ENCODE results near the gene SESN1. TPM values are rescaled to one million over a fixed set of nuclear protein-coding genes. Genes with fewer than 3 reads are reported as not detected.

SESN1 gene
- total RNA-seq, 3 donors from 2014 or later, result 3.9 to 7.0 (median 5.2) TPM

GRCh38 chr6:108974201-108974600, 120.4 kb downstream of the SESN1 start:
- Mint-ChIP-seq H3K4me3 (no peak overlapping the region), H3K27me3 (ENCODE audit: low read depth) (no peaks in the 10 kb centered on the region), H3K36me3 (ENCODE audit: insufficient read depth) (peaks cover 6% of the 10 kb centered on the region), H3K4me1 (ENCODE audit: low read depth) (peaks cover 4% of the 10 kb centered on the region), H3K9me3 (peaks cover 22% of the 10 kb centered on the region)
- no peak for ATAC-seq
- DNase-seq, result no peak

- H3K9me3 Mint-ChIP-seq, result no peaks in the 10 kb centered on the region
- H3K4me1 Mint-ChIP-seq (ENCODE audit: low read depth), result peaks cover 7% of the 10 kb centered on the region
- DNase-seq (no peak), ATAC-seq (no peak)
- H3K36me3 Mint-ChIP-seq (ENCODE audit: insufficient read depth), result peaks cover 2% of the 10 kb centered on the region
- no peak overlapping the region for H3K4me3 Mint-ChIP-seq
- no peaks in the 10 kb centered on the region for H3K27me3 Mint-ChIP-seq (ENCODE audit: low read depth)
Observed at GRCh38 chr6:108969776-108970175, 124.9 kb downstream of the SESN1 start.

- no peak for ATAC-seq
- no peak for DNase-seq
- Mint-ChIP-seq H3K4me1 (ENCODE audit: low read depth) (peaks cover 7% of the 10 kb centered on the region), H3K9me3 (no peaks in the 10 kb centered on the region), H3K27me3 (ENCODE audit: low read depth) (no peaks in the 10 kb centered on the region), H3K4me3 (no peak overlapping the region), H3K36me3 (ENCODE audit: insufficient read depth) (peaks cover 6% of the 10 kb centered on the region)
Observed at GRCh38 chr6:108968325-108969316, 126.0 kb downstream of the SESN1 start.

GRCh38 chr6:108966855-108967755, 127.5 kb downstream of the SESN1 start:
- DNase-seq (no peak), ATAC-seq (peak; percentile 46 to 90)
- Mint-ChIP-seq H3K4me3 (no peak overlapping the region), H3K9me3 (no peaks in the 10 kb centered on the region), H3K4me1 (ENCODE audit: low read depth) (peaks cover 6% of the 10 kb centered on the region), H3K27me3 (ENCODE audit: low read depth) (no peaks in the 10 kb centered on the region), H3K36me3 (ENCODE audit: insufficient read depth) (peaks cover 7% of the 10 kb centered on the region)

GRCh38 chr6:108966251-108966650, 128.4 kb downstream of the SESN1 start:
- DNase-seq (no peak), ATAC-seq (no peak)
- Mint-ChIP-seq H3K4me3 (no peak overlapping the region), H3K9me3 (no peaks in the 10 kb centered on the region), H3K36me3 (ENCODE audit: insufficient read depth) (peaks cover 7% of the 10 kb centered on the region), H3K4me1 (ENCODE audit: low read depth) (peaks cover 3% of the 10 kb centered on the region), H3K27me3 (ENCODE audit: low read depth) (no peaks in the 10 kb centered on the region)

- no peak for DNase-seq
- H3K27me3 Mint-ChIP-seq (ENCODE audit: low read depth), result no peaks in the 10 kb centered on the region
- H3K36me3 Mint-ChIP-seq (ENCODE audit: insufficient read depth), result peaks cover 7% of the 10 kb centered on the region
- peaks cover 10% of the 10 kb centered on the region for H3K4me1 Mint-ChIP-seq (ENCODE audit: low read depth)
- no peaks in the 10 kb centered on the region for H3K9me3 Mint-ChIP-seq
- ATAC-seq, result no peak
- no peak overlapping the region for H3K4me3 Mint-ChIP-seq
Observed at GRCh38 chr6:108961985-108962384, 132.7 kb downstream of the SESN1 start.

GRCh38 chr6:108961077-108961476, 133.6 kb downstream of the SESN1 start:
- Mint-ChIP-seq H3K4me3 (no peak overlapping the region), H3K4me1 (ENCODE audit: low read depth) (peaks cover 7% of the 10 kb centered on the region), H3K9me3 (no peaks in the 10 kb centered on the region), H3K36me3 (ENCODE audit: insufficient read depth) (peaks cover 7% of the 10 kb centered on the region), H3K27me3 (ENCODE audit: low read depth) (no peaks in the 10 kb centered on the region)
- DNase-seq (no peak), ATAC-seq (no peak)

- peaks cover 8% of the 10 kb centered on the region for H3K4me1 Mint-ChIP-seq (ENCODE audit: low read depth)
- H3K9me3 Mint-ChIP-seq, result no peaks in the 10 kb centered on the region
- H3K4me3 Mint-ChIP-seq, result no peak overlapping the region
- H3K36me3 Mint-ChIP-seq (ENCODE audit: insufficient read depth), result peaks cover 5% of the 10 kb centered on the region
- DNase-seq (no peak), ATAC-seq (no peak)
- H3K27me3 Mint-ChIP-seq (ENCODE audit: low read depth), result no peaks in the 10 kb centered on the region
Observed at GRCh38 chr6:108960601-108961000, 134.0 kb downstream of the SESN1 start.

- Mint-ChIP-seq H3K4me3 (no peak overlapping the region), H3K27me3 (ENCODE audit: low read depth) (no peaks in the 10 kb centered on the region), H3K9me3 (no peaks in the 10 kb centered on the region), H3K4me1 (ENCODE audit: low read depth) (peaks cover 11% of the 10 kb centered on the region), H3K36me3 (ENCODE audit: insufficient read depth) (peaks cover 5% of the 10 kb centered on the region)
- no peak for ATAC-seq
- DNase-seq, result no peak
Observed at GRCh38 chr6:108959972-108960582, 134.6 kb downstream of the SESN1 start.

- DNase-seq, result no peak
- Mint-ChIP-seq H3K4me3 (no peak overlapping the region), H3K9me3 (no peaks in the 10 kb centered on the region), H3K27me3 (ENCODE audit: low read depth) (no peaks in the 10 kb centered on the region), H3K4me1 (ENCODE audit: low read depth) (peaks cover 14% of the 10 kb centered on the region), H3K36me3 (ENCODE audit: insufficient read depth) (peaks cover 5% of the 10 kb centered on the region)
- no peak for ATAC-seq
Observed at GRCh38 chr6:108958900-108959770, 135.5 kb downstream of the SESN1 start.

GRCh38 chr6:108957221-108957620, 137.4 kb downstream of the SESN1 start:
- DNase-seq, result no peak
- no peaks in the 10 kb centered on the region for H3K27me3 Mint-ChIP-seq (ENCODE audit: low read depth)

GRCh38 chr6:108955329-108955949, 139.2 kb downstream of the SESN1 start:
- no peak overlapping the region for H3K4me3 Mint-ChIP-seq
- no peak for DNase-seq

More at GRCh38 chr6:108957221-108957620, 137.4 kb downstream of the SESN1 start:
- no peak for ATAC-seq
- no peaks in the 10 kb centered on the region for H3K9me3 Mint-ChIP-seq
- H3K36me3 Mint-ChIP-seq (ENCODE audit: insufficient read depth), result peaks cover 2% of the 10 kb centered on the region
- H3K4me3 Mint-ChIP-seq, result no peak overlapping the region
- H3K4me1 Mint-ChIP-seq (ENCODE audit: low read depth), result peaks cover 14% of the 10 kb centered on the region

GRCh38 chr6:108953681-108954080, 141.0 kb downstream of the SESN1 start:
- peaks cover 7% of the 10 kb centered on the region for H3K4me1 Mint-ChIP-seq (ENCODE audit: low read depth)
- no peaks in the 10 kb centered on the region for H3K27me3 Mint-ChIP-seq (ENCODE audit: low read depth)
- no peak for DNase-seq
- no peaks in the 10 kb centered on the region for H3K9me3 Mint-ChIP-seq
- peaks cover 2% of the 10 kb centered on the region for H3K36me3 Mint-ChIP-seq (ENCODE audit: insufficient read depth)
- ATAC-seq, result no peak
- H3K4me3 Mint-ChIP-seq, result no peak overlapping the region

More at GRCh38 chr6:108955329-108955949, 139.2 kb downstream of the SESN1 start:
- peaks cover 14% of the 10 kb centered on the region for H3K4me1 Mint-ChIP-seq (ENCODE audit: low read depth)
- no peaks in the 10 kb centered on the region for H3K9me3 Mint-ChIP-seq
- no peaks in the 10 kb centered on the region for H3K27me3 Mint-ChIP-seq (ENCODE audit: low read depth)
- no peak for ATAC-seq
- peaks cover 2% of the 10 kb centered on the region for H3K36me3 Mint-ChIP-seq (ENCODE audit: insufficient read depth)
